OCI-LY3 (cell line): ENCODE results near the gene SART3.

Source experiments
- H2AFZ ChIP-seq: fragments of 200-600, 300-600 bp; shearing (Covaris generic); 2 replicates; pipeline ENCODE4 v1.6.0; 2014; ENCODE audit warnings: antibody characterized with exemption, low read depth, low read length
- H3K27ac ChIP-seq: fragments of 200-600, 300-600 bp; sonication (generic); 2 replicates; pipeline ENCODE4 v1.5.1; 2014; ENCODE audit warnings: mild to moderate bottlenecking, low read length, moderate library complexity, mixed read lengths
- H3K27me3 ChIP-seq: fragments of 200-600, 300-600 bp; sonication (generic); 2 replicates; pipeline ENCODE4 v1.6.1; 2014; ENCODE audit warnings: low read depth, low read length, mixed read lengths
- H3K36me3 ChIP-seq: fragments of 200-600, 300-600 bp; sonication (generic); replicated peaks from 2 replicates; pipeline ENCODE3; 2014; ENCODE audit warnings: low read depth, low read length, mixed read lengths
- H3K4me1 ChIP-seq: fragments of 300-600, 200-600 bp; sonication (generic); 2 replicates; pipeline ENCODE4 v1.6.1; 2014; ENCODE audit warnings: low read length, mixed read lengths
- H3K4me2 ChIP-seq: fragments of 200-600, 300-600 bp; sonication (generic); 2 replicates; pipeline ENCODE4 v1.6.1; 2014; ENCODE audit warnings: low read length, mixed read lengths
- H3K4me3 ChIP-seq: fragments of 300-600, 200-600 bp; sonication (generic); 2 replicates; pipeline ENCODE4 v1.5.1; 2014; ENCODE audit warnings: antibody characterized with exemption, mild to moderate bottlenecking, low read length, moderate library complexity
- H3K79me2 ChIP-seq: fragments of 300-600, 200-600 bp; shearing (Covaris generic); 2 replicates; pipeline ENCODE4 v1.6.1; 2014; ENCODE audit warnings: mild to moderate bottlenecking, low read length, mixed read lengths
- H3K9ac ChIP-seq: fragments of 300-600, 200-600 bp; shearing (Covaris generic); 2 replicates; pipeline ENCODE4 v1.6.0; 2014; ENCODE audit warnings: mild to moderate bottlenecking, low read length, moderate library complexity
- H3K9me3 ChIP-seq: fragments of 200-600, 300-600 bp; shearing (Covaris generic); 2 replicates; pipeline ENCODE4 v1.6.1; 2014; ENCODE audit warnings: low read length, mixed read lengths; ENCODE audit not compliant: insufficient read depth
- H4K20me1 ChIP-seq: fragments of 200-600, 300-600 bp; sonication (generic); 2 replicates; pipeline ENCODE4 v1.6.1; 2016; ENCODE audit warnings: low read length, mixed read lengths; ENCODE audit not compliant: insufficient read depth
- EZH2phosphoT487 ChIP-seq: fragments of 200-600 bp; shearing (Covaris generic); IDR thresholded peaks from 2 replicates; pipeline ENCODE4 v1.6.1; 2018; ENCODE audit warnings: antibody characterized with exemption, mixed run types, low read depth
- TF ChIP-seq, protein P1 (sequence below): fragments of 200-600, 300-600 bp; sonication (generic); IDR thresholded peaks from 2 replicates; pipeline ENCODE4 v1.5.1; 2014; ENCODE audit warnings: antibody characterized with exemption, low read length, low read depth

SART3 gene

DNA sequence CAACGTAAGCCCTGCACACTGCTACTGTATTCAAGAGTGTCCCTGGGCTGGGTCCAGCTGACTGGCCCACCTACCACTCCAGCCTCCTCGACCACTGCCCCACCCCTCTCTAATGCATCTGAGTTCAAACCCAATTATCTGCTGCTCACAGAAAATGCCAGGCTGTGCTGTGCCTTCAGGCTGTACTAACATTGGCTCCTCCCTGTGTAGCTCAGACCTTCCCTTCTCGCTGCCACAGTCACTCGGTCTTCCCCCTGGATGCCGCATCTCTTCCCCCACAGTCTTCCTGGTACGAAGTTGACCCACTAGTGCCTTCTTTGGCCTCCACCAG, 33.8 kb downstream of the SART3 start:
- H3K27me3 ChIP-seq: no peaks in the 10 kb centered on the region

DNA sequence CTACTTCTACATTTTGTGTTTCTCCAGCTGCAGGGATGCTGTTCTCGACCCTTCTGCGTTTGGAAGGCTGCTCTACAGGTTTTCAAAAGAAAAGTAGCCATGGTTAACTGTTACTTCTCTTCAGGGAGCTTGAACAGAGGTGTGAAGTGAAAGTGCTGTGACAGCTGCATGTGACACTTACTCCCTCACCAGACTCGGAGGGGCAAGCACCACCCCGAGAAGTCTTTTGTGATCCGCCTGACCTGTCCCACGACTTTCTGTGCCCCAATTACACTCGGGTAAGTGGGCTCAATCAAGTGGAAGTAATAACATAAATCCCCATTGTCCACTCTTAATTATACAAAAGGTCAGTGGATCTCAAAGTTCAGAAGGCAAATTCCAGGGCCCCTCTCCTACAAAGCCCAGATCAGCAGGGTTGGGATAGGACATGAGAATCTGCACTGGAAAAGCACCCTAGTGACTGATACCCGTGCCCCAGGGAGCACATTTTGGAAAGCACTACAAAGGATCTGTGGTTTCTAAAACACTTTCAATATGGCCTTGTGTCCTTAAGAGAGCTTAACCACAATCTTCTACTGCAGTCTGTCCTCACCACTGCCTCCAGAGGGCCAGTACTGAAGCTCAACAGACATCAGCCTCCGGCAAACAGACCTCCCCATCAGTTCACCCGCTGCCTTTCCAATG, 34.3 kb downstream of the SART3 start:
- no peak overlapping the region for H3K4me2 ChIP-seq
- H3K4me3 ChIP-seq: no peak overlapping the region
- no peak overlapping the region for H2AFZ ChIP-seq
- peaks cover 9% of the 10 kb centered on the region; the same call in 1 of the 2 replicates for H4K20me1 ChIP-seq
- H3K9me3 ChIP-seq: no peaks in the 10 kb centered on the region
- H3K36me3 ChIP-seq: peaks cover 80% of the 10 kb centered on the region
- no peaks in the 10 kb centered on the region for H3K4me1 ChIP-seq
- H3K27me3 ChIP-seq: no peaks in the 10 kb centered on the region
- no peak overlapping the region for H3K9ac ChIP-seq
- no peak overlapping the region for H3K27ac ChIP-seq
- TF ChIP-seq, protein P1, sequence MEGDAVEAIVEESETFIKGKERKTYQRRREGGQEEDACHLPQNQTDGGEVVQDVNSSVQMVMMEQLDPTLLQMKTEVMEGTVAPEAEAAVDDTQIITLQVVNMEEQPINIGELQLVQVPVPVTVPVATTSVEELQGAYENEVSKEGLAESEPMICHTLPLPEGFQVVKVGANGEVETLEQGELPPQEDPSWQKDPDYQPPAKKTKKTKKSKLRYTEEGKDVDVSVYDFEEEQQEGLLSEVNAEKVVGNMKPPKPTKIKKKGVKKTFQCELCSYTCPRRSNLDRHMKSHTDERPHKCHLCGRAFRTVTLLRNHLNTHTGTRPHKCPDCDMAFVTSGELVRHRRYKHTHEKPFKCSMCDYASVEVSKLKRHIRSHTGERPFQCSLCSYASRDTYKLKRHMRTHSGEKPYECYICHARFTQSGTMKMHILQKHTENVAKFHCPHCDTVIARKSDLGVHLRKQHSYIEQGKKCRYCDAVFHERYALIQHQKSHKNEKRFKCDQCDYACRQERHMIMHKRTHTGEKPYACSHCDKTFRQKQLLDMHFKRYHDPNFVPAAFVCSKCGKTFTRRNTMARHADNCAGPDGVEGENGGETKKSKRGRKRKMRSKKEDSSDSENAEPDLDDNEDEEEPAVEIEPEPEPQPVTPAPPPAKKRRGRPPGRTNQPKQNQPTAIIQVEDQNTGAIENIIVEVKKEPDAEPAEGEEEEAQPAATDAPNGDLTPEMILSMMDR: no peak
- no peak for TF ChIP-seq EZH2phosphoT487
- H3K79me2 ChIP-seq: peaks cover 10% of the 10 kb centered on the region

More for the DNA sequence above, 33.8 kb downstream of the SART3 start:
- H3K27ac ChIP-seq: no peak overlapping the region
- no peak for TF ChIP-seq EZH2phosphoT487
- TF ChIP-seq, protein P1: no peak
- no peak overlapping the region for H3K9ac ChIP-seq
- H3K4me2 ChIP-seq: no peak overlapping the region
- no peaks in the 10 kb centered on the region for H3K4me1 ChIP-seq
- peaks cover 9% of the 10 kb centered on the region; the same call in 1 of the 2 replicates for H4K20me1 ChIP-seq
- H3K79me2 ChIP-seq: peaks cover 10% of the 10 kb centered on the region
- H3K36me3 ChIP-seq: peaks cover 81% of the 10 kb centered on the region
- H3K9me3 ChIP-seq: no peaks in the 10 kb centered on the region
- no peak overlapping the region for H2AFZ ChIP-seq
- no peak overlapping the region for H3K4me3 ChIP-seq

DNA sequence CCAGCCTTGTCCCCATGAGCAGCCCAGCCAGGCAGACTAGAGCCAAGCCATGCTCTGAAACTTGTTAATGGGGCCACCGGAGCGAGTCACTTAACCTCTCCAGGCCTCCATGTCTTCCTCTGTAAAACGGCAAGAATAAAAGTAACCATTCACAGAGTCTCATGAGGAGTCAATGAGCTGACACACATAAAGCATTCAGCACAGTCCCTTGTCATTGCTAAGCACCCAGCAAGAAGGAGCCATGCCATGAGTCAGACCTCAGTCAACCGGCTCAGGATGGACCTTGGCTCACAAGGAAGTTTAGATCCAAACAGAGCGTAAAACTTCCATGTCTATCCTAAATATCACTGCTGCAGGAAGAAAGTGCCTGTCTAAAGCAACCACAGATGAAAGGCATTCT, 35.3 kb downstream of the SART3 start:
- H3K4me2 ChIP-seq: no peak overlapping the region
- H3K79me2 ChIP-seq: peaks cover 10% of the 10 kb centered on the region
- H3K27me3 ChIP-seq: no peaks in the 10 kb centered on the region
- H3K27ac ChIP-seq: no peak overlapping the region
- no peak for TF ChIP-seq EZH2phosphoT487
- H4K20me1 ChIP-seq: peaks cover 9% of the 10 kb centered on the region; the same call in 1 of the 2 replicates
- H3K4me3 ChIP-seq: no peak overlapping the region
- peaks cover 85% of the 10 kb centered on the region for H3K36me3 ChIP-seq
- no peaks in the 10 kb centered on the region for H3K9me3 ChIP-seq
- H3K4me1 ChIP-seq: no peaks in the 10 kb centered on the region
- H2AFZ ChIP-seq: no peak overlapping the region
- H3K9ac ChIP-seq: no peak overlapping the region

DNA sequence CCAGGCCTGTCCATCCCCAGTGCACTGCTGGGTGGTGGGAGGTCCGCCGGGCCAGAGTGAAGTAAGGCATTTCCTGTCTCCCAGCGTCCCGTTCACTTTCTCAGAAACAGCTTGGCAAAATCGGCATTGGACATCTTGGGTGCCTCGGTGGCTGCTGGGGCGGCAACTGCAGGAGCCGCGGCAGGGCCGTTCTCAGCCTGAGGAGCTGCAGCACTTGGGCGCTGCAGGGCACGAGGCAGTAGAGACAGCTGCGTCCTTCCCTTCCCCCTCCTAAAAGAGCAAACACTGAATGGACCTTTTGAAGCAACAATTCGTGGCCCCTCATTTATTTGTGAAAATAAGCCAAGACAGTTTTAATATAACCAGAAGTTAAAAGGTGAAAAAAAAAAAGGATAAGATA, 37.6 kb downstream of the SART3 start:
- Histone ChIP-seq H2AFZ (no peak overlapping the region), H3K4me1 (no peaks in the 10 kb centered on the region), H3K9me3 (no peaks in the 10 kb centered on the region), H3K36me3 (peaks cover 93% of the 10 kb centered on the region), H3K9ac (no peak overlapping the region), H3K27me3 (no peaks in the 10 kb centered on the region), H3K79me2 (peaks cover 5% of the 10 kb centered on the region), H4K20me1 (peaks cover 7% of the 10 kb centered on the region; the same call in 1 of the 2 replicates), H3K4me2 (no peak overlapping the region), H3K4me3 (no peak overlapping the region), H3K27ac (no peak overlapping the region)
- TF ChIP-seq, protein P1: no peak
- no peak for TF ChIP-seq EZH2phosphoT487
